Left lung (tissue), 14 donors: Measurements from ENCODE around the gene RBMX2. TPM values are rescaled to one million over a fixed set of nuclear protein-coding genes. Genes with fewer than 3 reads are reported as not detected.
"Not testable (repeated sequence)": the region's sequence is repeated elsewhere in the genome, so short reads cannot be mapped to it uniquely, and the experiment has no call there.

ENCODE experiments used
- ATAC-seq: fragments of 200-7000 bp; cut with Tn5 transposase; one replicate; pipeline ENCODE4 v1.9.1; 2020; ENCODE audit warnings: moderate library complexity
- DNase-seq, 4 donors: peaks; one replicate each; pipeline ENCODE4 v3.0.0-alpha.2; 2013 to 2020
- H3K27ac ChIP-seq, 2 donors: fragments of 200-600 bp; sonication (generic) in 1 of 2; one replicate each; pipeline versions ENCODE4 v1.5.0 to v1.8.0; 2020 to 2021
- H3K27me3 ChIP-seq, 2 donors: fragments of 200-600 bp; sonication (generic) in 1 of 2; one replicate each; pipeline versions ENCODE4 v1.5.0 to v1.8.0; 2020 to 2021
- H3K36me3 ChIP-seq, 2 donors: fragments of 200-600 bp; sonication (generic) in 1 of 2; one replicate each; pipeline versions ENCODE4 v1.5.0 to v1.8.0; 2020 to 2021
- H3K4me1 ChIP-seq, 2 donors: fragments of 200-600 bp; one replicate each; pipeline ENCODE4 v1.8.0; 2021
- H3K4me3 ChIP-seq, 2 donors: fragments of 200-600 bp; sonication (generic) in 1 of 2; one replicate each; pipeline versions ENCODE4 v1.5.0 to v1.8.0; 2020 to 2021; ENCODE audit warnings: mild to moderate bottlenecking in 1 of 2
- H3K9me3 ChIP-seq, 2 donors: fragments of 200-600 bp; sonication (generic) in 1 of 2; one replicate each; pipeline versions ENCODE4 v1.5.0 to v1.8.0; 2020 to 2021
- intact Hi-C, 2 donors: fragments of 100-400 bp; cut with DNase I; formaldehyde crosslinking; loops; one replicate each; pipeline versions ENCODE4 v1.11.2 to v1.14.2; 2022
- long read RNA-seq, 12 donors: library from polyadenylated mRNA in 2 of 12; unstranded in 2 of 12; transcript quantifications; one replicate each; pipeline ENCODE4 v2.0.0 and lab custom pipeline, GENCODE V29; 2019 to 2026
- polyA plus RNA-seq, 6 donors: library from polyadenylated mRNA; unstranded; fragments of 120-200 nt; gene quantifications; one replicate each; pipeline ENCODE4 v1.2.1, GENCODE V29; 2013; ENCODE audit not compliant: insufficient read length in 6 of 6
- total RNA-seq, 2 donors: library from RNA; stranded (reverse); fragmentation: NEBNext Ultra II Directional; extraction: Animal tissue kit (Norgen Biotek cat#: 25700); gene quantifications; one replicate each; pipeline ENCODE4 v1.2.1, GENCODE V29; 2021
- TF ChIP-seq, protein P1 (sequence below), 2 donors: fragments of 200-600 bp; sonication (generic) in 1 of 2; IDR thresholded peaks; one replicate each; pipeline versions ENCODE4 v1.5.0 to v1.8.0; 2021; ENCODE audit warnings: antibody characterized with exemption in 2 of 2
- donor health status: DM: no; HTN: yes; CAD: no.
- donor health status: DM: no; HTN: no; CAD: no.

The RBMX2 gene, protein sequence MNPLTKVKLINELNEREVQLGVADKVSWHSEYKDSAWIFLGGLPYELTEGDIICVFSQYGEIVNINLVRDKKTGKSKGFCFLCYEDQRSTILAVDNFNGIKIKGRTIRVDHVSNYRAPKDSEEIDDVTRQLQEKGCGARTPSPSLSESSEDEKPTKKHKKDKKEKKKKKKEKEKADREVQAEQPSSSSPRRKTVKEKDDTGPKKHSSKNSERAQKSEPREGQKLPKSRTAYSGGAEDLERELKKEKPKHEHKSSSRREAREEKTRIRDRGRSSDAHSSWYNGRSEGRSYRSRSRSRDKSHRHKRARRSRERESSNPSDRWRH
- total RNA-seq (10 to 100 TPM; 13.6 to 15.4 TPM), polyA plus RNA-seq (10 to 100 TPM; 30.9 to 39.1 (median 35.7) TPM)
- long read RNA-seq, donor 1, transcript RBMX2-201 (6 exons, 1,528 nt): major isoform, 12 of 34 reads
- long read RNA-seq, donor 1, transcript RBMX2-203 (4 exons, 729 nt): minor isoform, 7 of 34 reads
- long read RNA-seq, donor 1, partial matches to known transcripts: 11 of 34 reads
- long read RNA-seq, donor 1, other reads (novel, unspliced or antisense): 0 of 34 reads
- long read RNA-seq, donor 2, transcript RBMX2-201 (6 exons, 1,528 nt): major isoform, 6 of 23 reads
- long read RNA-seq, donor 2, partial matches to known transcripts: 11 of 23 reads
- long read RNA-seq, donor 2, other reads (novel, unspliced or antisense): 0 of 23 reads
- long read RNA-seq, donor 3, partial matches to known transcripts: 16 of 22 reads
- long read RNA-seq, donor 3, other reads (novel, unspliced or antisense): 0 of 22 reads
- long read RNA-seq, donor 4, partial matches to known transcripts: 15 of 19 reads
- long read RNA-seq, donor 4, other reads (novel, unspliced or antisense): 0 of 19 reads
- long read RNA-seq, donor 5, transcript RBMX2-201 (6 exons, 1,528 nt): major isoform, 5 of 21 reads
- long read RNA-seq, donor 5, partial matches to known transcripts: 12 of 21 reads
- long read RNA-seq, donor 5, other reads (novel, unspliced or antisense): 0 of 21 reads
- long read RNA-seq, donor 6, transcript RBMX2-201 (6 exons, 1,528 nt): major isoform, 5 of 22 reads
- long read RNA-seq, donor 6, partial matches to known transcripts: 14 of 22 reads
- long read RNA-seq, donor 6, other reads (novel, unspliced or antisense): 0 of 22 reads
- long read RNA-seq, donor 7, transcript RBMX2-201 (6 exons, 1,528 nt): major isoform, 9 of 17 reads
- long read RNA-seq, donor 7, partial matches to known transcripts: 5 of 17 reads
- long read RNA-seq, donor 7, other reads (novel, unspliced or antisense): 0 of 17 reads
- long read RNA-seq, donor 8, partial matches to known transcripts: 6 of 10 reads
- long read RNA-seq, donor 8, other reads (novel, unspliced or antisense): 0 of 10 reads
- long read RNA-seq, donor 9: 0 reads
- long read RNA-seq, donor 10, partial matches to known transcripts: 5 of 7 reads
- long read RNA-seq, donor 10, other reads (novel, unspliced or antisense): 1 of 7 reads
- long read RNA-seq, donor 11, transcript RBMX2-203 (4 exons, 729 nt): major isoform, 6 of 27 reads
- long read RNA-seq, donor 11, partial matches to known transcripts: 15 of 27 reads
- long read RNA-seq, donor 11, other reads (novel, unspliced or antisense): 0 of 27 reads
- long read RNA-seq, donor 12, transcript RBMX2-201 (6 exons, 1,528 nt): major isoform, 6 of 21 reads
- long read RNA-seq, donor 12, partial matches to known transcripts: 8 of 21 reads
- long read RNA-seq, donor 12, other reads (novel, unspliced or antisense): 0 of 21 reads

DNA sequence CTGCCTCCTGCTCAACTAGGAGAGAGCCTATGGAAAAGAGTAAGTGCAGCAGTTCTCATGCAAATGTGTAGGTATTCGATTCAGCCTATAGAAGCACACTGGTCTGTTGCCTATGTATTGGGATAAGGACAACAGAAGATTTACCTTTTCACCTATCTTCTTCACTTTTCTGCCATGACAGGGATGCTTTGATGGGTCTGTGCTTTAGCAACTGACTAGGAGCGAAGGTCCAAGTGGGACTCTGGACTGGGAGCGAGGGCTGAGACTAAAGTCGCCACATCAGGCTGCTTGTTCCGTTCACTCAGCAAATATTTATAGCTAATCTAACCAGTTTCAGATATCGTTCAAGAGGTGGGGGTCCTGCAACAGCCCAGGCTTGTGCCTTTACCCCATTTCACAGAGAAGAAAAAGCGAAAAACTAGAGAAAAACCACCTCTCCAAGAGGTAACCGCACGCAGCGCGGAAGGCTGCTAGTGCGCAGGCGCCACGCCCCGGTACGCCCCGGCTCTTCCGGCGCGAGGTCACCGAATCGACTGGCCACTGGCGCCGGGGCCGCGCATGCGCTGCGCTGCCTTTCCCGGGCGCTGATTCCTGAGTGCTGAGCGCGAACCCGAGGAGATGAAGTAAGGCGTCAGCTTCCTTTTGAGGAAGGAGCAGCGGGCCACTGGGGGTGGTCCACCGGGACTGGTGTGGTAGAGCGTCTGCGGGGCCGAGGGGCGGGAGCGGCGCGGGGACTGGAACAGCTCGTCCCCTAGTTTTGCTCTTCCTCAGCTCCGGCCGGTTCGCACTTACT, at the start of gene RBMX2:
TSS of gene RBMX2 (plus strand) at position 573 of the 793 bp plus-strand sequence. CDS start at position 619, 46 bp downstream.
- peaks cover 0 to 14% of the 10 kb centered on the region in 2 donors for H3K36me3 ChIP-seq
- H3K4me3 ChIP-seq: peak within 1 kb of the TSS; percentile 41 to 53
- H3K27me3 ChIP-seq: peaks cover 0 to 3% of the 10 kb centered on the region in 2 donors
- peak within 1 kb of the TSS; percentile 42 to 65 for H3K27ac ChIP-seq
- no peaks in the 10 kb centered on the region for H3K4me1 ChIP-seq
- TF ChIP-seq, protein P1, sequence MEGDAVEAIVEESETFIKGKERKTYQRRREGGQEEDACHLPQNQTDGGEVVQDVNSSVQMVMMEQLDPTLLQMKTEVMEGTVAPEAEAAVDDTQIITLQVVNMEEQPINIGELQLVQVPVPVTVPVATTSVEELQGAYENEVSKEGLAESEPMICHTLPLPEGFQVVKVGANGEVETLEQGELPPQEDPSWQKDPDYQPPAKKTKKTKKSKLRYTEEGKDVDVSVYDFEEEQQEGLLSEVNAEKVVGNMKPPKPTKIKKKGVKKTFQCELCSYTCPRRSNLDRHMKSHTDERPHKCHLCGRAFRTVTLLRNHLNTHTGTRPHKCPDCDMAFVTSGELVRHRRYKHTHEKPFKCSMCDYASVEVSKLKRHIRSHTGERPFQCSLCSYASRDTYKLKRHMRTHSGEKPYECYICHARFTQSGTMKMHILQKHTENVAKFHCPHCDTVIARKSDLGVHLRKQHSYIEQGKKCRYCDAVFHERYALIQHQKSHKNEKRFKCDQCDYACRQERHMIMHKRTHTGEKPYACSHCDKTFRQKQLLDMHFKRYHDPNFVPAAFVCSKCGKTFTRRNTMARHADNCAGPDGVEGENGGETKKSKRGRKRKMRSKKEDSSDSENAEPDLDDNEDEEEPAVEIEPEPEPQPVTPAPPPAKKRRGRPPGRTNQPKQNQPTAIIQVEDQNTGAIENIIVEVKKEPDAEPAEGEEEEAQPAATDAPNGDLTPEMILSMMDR (IDR thresholded peaks at IDR 0.05): no peak
- intact Hi-C loops: no loop called here
- peak; percentile 59 to 91 (median 80) for DNase-seq
- peak; percentile 98 for ATAC-seq
- H3K9me3 ChIP-seq: no peaks in the 10 kb centered on the region

DNA sequence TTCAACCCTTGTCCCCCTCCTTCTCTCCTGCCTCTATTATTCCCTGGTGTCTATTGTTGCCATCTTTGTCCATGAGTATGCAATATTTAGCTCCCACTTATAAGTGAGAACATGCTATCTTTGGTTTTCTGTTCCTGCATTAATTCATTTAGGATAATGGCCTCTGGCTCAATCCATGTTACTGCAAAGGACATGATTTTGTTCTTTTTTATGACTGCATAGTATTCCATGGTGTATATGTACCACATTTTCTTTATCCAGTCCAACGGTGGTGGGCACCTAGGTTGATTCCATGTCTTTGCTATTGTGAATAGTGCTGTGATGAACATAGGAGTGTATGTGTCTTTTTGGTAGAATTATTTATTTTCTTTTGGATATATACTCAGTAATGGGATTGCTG, 49.7 kb upstream of the RBMX2 start:
- H3K4me3 ChIP-seq, DNase-seq, H3K4me1 ChIP-seq, H3K27ac ChIP-seq, H3K36me3 ChIP-seq, intact Hi-C loops, ATAC-seq, H3K27me3 ChIP-seq, H3K9me3 ChIP-seq: not testable (repeated sequence)

DNA sequence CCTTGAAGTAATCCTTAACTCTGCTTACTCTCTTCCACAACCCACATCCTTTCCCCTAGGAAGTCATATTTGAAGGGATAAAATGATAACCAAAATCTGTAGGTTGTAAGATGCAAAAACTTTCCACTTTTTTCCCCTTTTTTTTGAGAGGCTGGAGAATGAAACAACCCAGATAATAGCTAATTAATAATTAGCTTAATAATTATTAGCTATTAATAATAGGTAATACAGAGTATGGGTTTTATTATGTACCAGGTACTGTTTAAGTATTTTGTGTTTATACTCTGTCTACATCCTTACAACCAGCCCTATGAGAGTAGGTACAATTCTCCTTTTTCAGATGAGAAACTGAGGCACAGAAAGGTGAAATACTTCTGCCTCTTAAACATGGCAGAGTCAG, 25.7 kb upstream of the RBMX2 start:
- DNase-seq (no peak), ATAC-seq (no peak)
- Histone ChIP-seq H3K4me1 (no peaks in the 10 kb centered on the region), H3K9me3 (no peaks in the 10 kb centered on the region), H3K27me3 (no peaks in the 10 kb centered on the region), H3K36me3 (peaks cover 0 to 9% of the 10 kb centered on the region in 2 donors), H3K27ac (no peak overlapping the region), H3K4me3 (no peak overlapping the region)
- intact Hi-C loops: no loop called here
- TF ChIP-seq, protein P1 (IDR thresholded peaks at IDR 0.05): no peak

DNA sequence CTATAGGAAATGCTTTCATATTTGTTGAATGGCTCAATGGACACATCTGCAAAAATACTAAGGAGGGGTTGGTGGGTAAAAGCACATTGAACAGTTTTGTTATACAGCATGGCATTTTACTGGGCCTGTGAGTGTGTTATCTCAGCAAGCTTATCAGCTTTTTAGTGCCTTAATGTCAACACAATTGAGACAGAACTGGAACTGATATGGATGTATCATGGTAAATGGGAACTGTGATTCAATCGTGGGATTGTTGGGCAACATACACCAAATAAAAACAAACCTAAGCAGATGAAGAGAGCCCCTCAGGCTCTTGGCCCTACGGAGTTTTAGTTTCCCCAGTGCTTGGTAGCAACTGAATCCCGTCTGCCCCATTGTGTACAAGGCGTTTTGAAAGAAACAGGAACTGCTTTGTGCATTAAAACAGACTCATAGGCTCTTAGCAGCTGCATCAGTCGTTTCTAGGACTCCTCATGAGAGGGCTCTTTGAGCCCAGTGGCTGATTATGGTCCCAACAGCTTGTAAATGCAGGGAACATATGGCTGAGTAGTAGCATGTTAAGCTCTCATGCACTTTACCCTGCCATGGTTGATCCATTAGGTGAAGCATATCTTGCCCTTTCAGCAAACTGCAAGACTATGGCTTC, 23.6 kb upstream of the RBMX2 start:
- TF ChIP-seq, protein P1 (IDR thresholded peaks at IDR 0.05): no peak
- intact Hi-C loops: no loop called here

More for the DNA sequence above, 23.6 kb upstream of the RBMX2 start:
- no peak for ATAC-seq
- no peaks in the 10 kb centered on the region for H3K9me3 ChIP-seq
- H3K4me1 ChIP-seq: no peaks in the 10 kb centered on the region
- no peak overlapping the region for H3K4me3 ChIP-seq
- H3K27me3 ChIP-seq: no peaks in the 10 kb centered on the region
- no peaks in the 10 kb centered on the region for H3K36me3 ChIP-seq
- no peak overlapping the region for H3K27ac ChIP-seq
- DNase-seq: no peak
